Natural killer cell (primary cell): ENCODE measurements around the gene ALDH3B1. TPM values are rescaled to one million over a fixed set of nuclear protein-coding genes. Genes with fewer than 3 reads are reported as not detected.

ENCODE experiments used
- ATAC-seq, 3 donors: fragments of 150-1000 bp in 2 of 3; fragments of 200-7000 bp in 1 of 3; cut with Tn5 transposase; 1 replicate in 1 of 3; 2 replicates in 2 of 3; pipeline ENCODE4 v1.10.0; 2021; ENCODE audit warnings: mild to moderate bottlenecking in 2 of 3, moderate library complexity in 2 of 3
- DNase-seq, 2 donors: peaks; one replicate each; pipeline versions ENCODE4 v3.0.0 to v3.0.0-alpha.2; 2013 to 2021; ENCODE audit warnings: mixed read lengths in 1 of 2
- H3K27ac ChIP-seq: one replicate; pipeline ENCODE4 v1.5.1; 2013; ENCODE audit warnings: mild to moderate bottlenecking, low read length
- H3K27me3 ChIP-seq: one replicate; pipeline ENCODE4 v1.6.1; 2013; ENCODE audit warnings: low read length; ENCODE audit not compliant: control insufficient read depth, insufficient read depth
- H3K36me3 ChIP-seq: one replicate; pipeline ENCODE4 v1.6.1; 2013; ENCODE audit warnings: low read length; ENCODE audit not compliant: control insufficient read depth, insufficient read depth
- H3K4me1 ChIP-seq: one replicate; pipeline ENCODE4 v1.6.1; 2013; ENCODE audit warnings: low read length; ENCODE audit not compliant: control insufficient read depth, insufficient read depth
- H3K4me3 ChIP-seq: one replicate; pipeline ENCODE4 v1.5.1; 2013; ENCODE audit warnings: low read length
- H3K9me3 ChIP-seq: one replicate; pipeline ENCODE4 v1.6.1; 2013; ENCODE audit warnings: low read length; ENCODE audit not compliant: control insufficient read depth, insufficient read depth
- H3K27ac Mint-ChIP-seq, 2 donors: one replicate each; pipeline ENCODE4 v1.8.0; 2022; ENCODE audit warnings: mild to moderate bottlenecking in 2 of 2, mixed read lengths in 2 of 2, moderate library complexity in 1 of 2
- H3K27me3 Mint-ChIP-seq, 2 donors: one replicate each; pipeline ENCODE4 v1.8.0; 2022; ENCODE audit warnings: low read depth in 2 of 2, mixed read lengths in 2 of 2
- H3K36me3 Mint-ChIP-seq: one replicate; pipeline ENCODE4 v1.8.0; 2022; ENCODE audit warnings: mixed read lengths
- H3K4me1 Mint-ChIP-seq, 2 donors: one replicate each; pipeline ENCODE4 v1.8.0; 2022; ENCODE audit warnings: mixed read lengths in 2 of 2
- H3K4me3 Mint-ChIP-seq: one replicate; pipeline ENCODE4 v1.8.0; 2022; ENCODE audit warnings: mild to moderate bottlenecking, moderate library complexity, mixed read lengths
- H3K9me3 Mint-ChIP-seq, 2 donors: one replicate each; pipeline ENCODE4 v1.8.0; 2022; ENCODE audit warnings: mixed read lengths in 2 of 2
- CTCF ChIP-seq: fragments of 200-600 bp; IDR thresholded peaks from one replicate; pipeline ENCODE4 v1.8.0; 2022; ENCODE audit warnings: antibody characterized with exemption
- whole genome bisulfite sequencing: methylation state at CpG from one replicate; pipeline ENCODE4 v1.1.7; 2013; ENCODE audit warnings: missing lambda C conversion rate; ENCODE audit not compliant: insufficient coverage; 5-methylcytosine and 5-hydroxymethylcytosine counted together
- intact Hi-C: fragments of 100-400 bp; cut with micrococcal nuclease; formaldehyde crosslinking; loops from one replicate; pipeline ENCODE4 v1.14.2; 2022
- total RNA-seq, 4 donors: library from RNA; stranded (reverse); fragments of 120-200 nt in 1 of 4; gene quantifications; one replicate each; pipeline versions ENCODE4 v1.2.3 to v1.2.4, GENCODE V29; 2013 to 2022

ALDH3B1 gene
- total RNA-seq, 3 donors from 2014 or later (not counting 1 experiment from before 2014, with no cell fraction given), result 2.4 to 9.0 (median 4.0) TPM

- Histone ChIP-seq H3K4me1 (peaks cover 74% of the 10 kb centered on the region), H3K4me3 (peak overlapping the region; percentile 84), H3K27ac (peak overlapping the region; percentile 94), H3K9me3 (no peaks in the 10 kb centered on the region), H3K27me3 (no peaks in the 10 kb centered on the region), H3K36me3 (peaks cover 27% of the 10 kb centered on the region)
- H3K4me3 Mint-ChIP-seq, result peak overlapping the region; percentile 50
- WGBS, result 54% methylated on average over 13 of the region's 13 CpGs
- no peaks in the 10 kb centered on the region for H3K9me3 Mint-ChIP-seq
- peaks cover 31 to 46% of the 10 kb centered on the region in 2 donors for H3K4me1 Mint-ChIP-seq
- H3K27ac Mint-ChIP-seq, result peak overlapping the region; percentile 97 to 99
- no peaks in the 10 kb centered on the region for H3K27me3 Mint-ChIP-seq
- no peaks in the 10 kb centered on the region for H3K36me3 Mint-ChIP-seq
- TF ChIP-seq CTCF, result no peak
- DNase-seq, result no peak
- no peak for ATAC-seq
- intact Hi-C loops, result no loop called here
These were observed 28.1 kb downstream of the ALDH3B1 start for GRCh38 chr11:68038226-68038717.

- Histone ChIP-seq H3K9me3 (no peaks in the 10 kb centered on the region), H3K4me3 (peak within 1 kb of the TSS; percentile 84), H3K4me1 (peaks cover 74% of the 10 kb centered on the region), H3K27me3 (no peaks in the 10 kb centered on the region), H3K27ac (peak within 1 kb of the TSS; percentile 94), H3K36me3 (peaks cover 24% of the 10 kb centered on the region)
- peak within 1 kb of the TSS; percentile 91 for H3K4me3 Mint-ChIP-seq
- ATAC-seq (peak; percentile 39 to 42 (median 40)), DNase-seq (peak in 1 of 2 donors; percentile 73)
- 6% methylated on average over 51 of the region's 51 CpGs for WGBS
- intact Hi-C loops, result no loop called here
- no peaks in the 10 kb centered on the region for H3K9me3 Mint-ChIP-seq
- TF ChIP-seq CTCF, result no peak
- peaks cover 31 to 46% of the 10 kb centered on the region in 2 donors for H3K4me1 Mint-ChIP-seq
- H3K36me3 Mint-ChIP-seq, result no peaks in the 10 kb centered on the region
- peak within 1 kb of the TSS; percentile 97 to 99 for H3K27ac Mint-ChIP-seq
- no peaks in the 10 kb centered on the region for H3K27me3 Mint-ChIP-seq
These were observed 28.8 kb downstream of the ALDH3B1 start, which contains the start of gene TCIRG1 for GRCh38 chr11:68038718-68039525. Gene TCIRG1 (plus strand): TSS chr11:68039025. CDS start chr11:68041272, 2,247 bp downstream.

GRCh38 chr11:68039526-68040086 lies 29.5 kb downstream of the ALDH3B1 start:
- H3K9me3 Mint-ChIP-seq, result no peaks in the 10 kb centered on the region
- Histone ChIP-seq H3K9me3 (no peaks in the 10 kb centered on the region), H3K27ac (peak overlapping the region; percentile 94), H3K36me3 (peaks cover 27% of the 10 kb centered on the region), H3K4me3 (peak overlapping the region; percentile 84), H3K27me3 (no peaks in the 10 kb centered on the region), H3K4me1 (peaks cover 74% of the 10 kb centered on the region)
- DNase-seq (peak in 1 of 2 donors; percentile 38), ATAC-seq (peak in 1 of 3 donors; percentile 5)
- H3K27me3 Mint-ChIP-seq, result no peaks in the 10 kb centered on the region
- peak overlapping the region; percentile 91 for H3K4me3 Mint-ChIP-seq
- peaks cover 31 to 46% of the 10 kb centered on the region in 2 donors for H3K4me1 Mint-ChIP-seq
- no peaks in the 10 kb centered on the region for H3K36me3 Mint-ChIP-seq
- TF ChIP-seq CTCF, result no peak
- 12% methylated on average over 9 of the region's 10 CpGs for WGBS
- peak overlapping the region; percentile 97 to 99 for H3K27ac Mint-ChIP-seq
- intact Hi-C loops, result loop anchor here (1.0 kb wide), 1 partner anchor 9 kb away; the partner anchor contains the start of gene NDUFS8
